PC-3 (cell line): Measurements from ENCODE around the gene L3MBTL1. TPM values are rescaled to one million over a fixed set of nuclear protein-coding genes. Genes with fewer than 3 reads are reported as not detected.

Source experiments
- ATAC-seq: fragments of 200-7000 bp; cut with Tn5 transposase; 2 replicates; pipeline ENCODE4 v1.9.1; 2020; ENCODE audit warnings: mild to moderate bottlenecking, moderate library complexity
- BruUV-seq: library from RNA; stranded (reverse); fragments of 400-500 nt; replicated peaks from 2 replicates; lab custom pipeline; 2021; lab: Mats Ljungman, UMichigan
- CTCF ChIA-PET: fragments of 300-600 bp; sonication (Branson Sonifier 250); formaldehyde crosslinking; loops from one replicate; lab custom pipeline; 2022; ENCODE audit warnings: antibody characterized with exemption; lab: Charles Lee
- POLR2A ChIA-PET: fragments of 300-600 bp; sonication (Branson Sonifier 250); formaldehyde crosslinking; loops from one replicate; lab custom pipeline; 2022; ENCODE audit warnings: antibody characterized with exemption; ENCODE audit not compliant: unreplicated experiment; lab: Charles Lee
- DNase-seq: peaks from one replicate; pipeline ENCODE4 v3.0.0-alpha.2; 2015
- H2AFZ ChIP-seq: fragments of 300-600 bp; sonication (generic); 2 replicates; pipeline ENCODE4 v1.6.0; 2016; ENCODE audit warnings: antibody characterized with exemption, low read length
- H3F3A ChIP-seq: fragments of 300-600 bp; sonication (generic); one replicate; pipeline ENCODE4 v1.6.0; 2017; ENCODE audit warnings: antibody characterized with exemption, low read length, control low read depth, mild to moderate bottlenecking; ENCODE audit not compliant: unreplicated experiment
- H3K27ac ChIP-seq: fragments of 300-600 bp; sonication (generic); 2 replicates; pipeline ENCODE4 v1.5.1; 2016; ENCODE audit warnings: mild to moderate bottlenecking, low read length
- H3K27me3 ChIP-seq: fragments of 300-600 bp; sonication (generic); 2 replicates; pipeline ENCODE4 v1.6.1; 2016; ENCODE audit warnings: low read length, mixed read lengths
- H3K36me3 ChIP-seq: fragments of 300-600 bp; sonication (generic); 2 replicates; pipeline ENCODE4 v1.6.1; 2016; ENCODE audit warnings: low read depth, mixed run types, low read length, mixed read lengths
- H3K4me1 ChIP-seq: fragments of 300-600 bp; sonication (generic); 2 replicates; pipeline ENCODE4 v1.5.1; 2016; ENCODE audit warnings: low read length; ENCODE audit not compliant: insufficient read depth
- H3K4me2 ChIP-seq: fragments of 300-600 bp; sonication (generic); 2 replicates; pipeline ENCODE4 v1.6.0; 2016; ENCODE audit warnings: low read length
- H3K4me3 ChIP-seq: fragments of 300-600 bp; sonication (generic); 2 replicates; pipeline ENCODE4 v1.5.1; 2016; ENCODE audit warnings: mild to moderate bottlenecking, low read length, mixed read lengths
- H3K79me2 ChIP-seq: fragments of 300-600 bp; sonication (generic); 2 replicates; pipeline ENCODE4 v1.6.1; 2017; ENCODE audit warnings: low read length, mixed read lengths
- H3K9ac ChIP-seq: fragments of 300-600 bp; sonication (generic); 2 replicates; pipeline ENCODE4 v1.6.0; 2016; ENCODE audit warnings: mild to moderate bottlenecking, low read length
- H3K9me2 ChIP-seq: fragments of 300-600 bp; sonication (generic); replicated peaks from 2 replicates; pipeline ENCODE4 v1.6.1; 2016; ENCODE audit warnings: mixed run types, low read length, mixed read lengths
- H3K9me3 ChIP-seq: fragments of 300-600 bp; sonication (generic); 2 replicates; pipeline ENCODE4 v1.6.1; 2016; ENCODE audit warnings: low read length, mixed read lengths
- H4K20me1 ChIP-seq: fragments of 300-600 bp; sonication (generic); 2 replicates; pipeline ENCODE4 v1.6.1; 2016; ENCODE audit warnings: low read length, mixed read lengths
- EZH2 ChIP-seq: fragments of 300-600 bp; sonication (generic); IDR thresholded peaks from one replicate; pipeline ENCODE4 v1.6.1; 2017; ENCODE audit warnings: antibody characterized with exemption, mild to moderate bottlenecking, low read length; ENCODE audit not compliant: unreplicated experiment
- EZH2phosphoT487 ChIP-seq: fragments of 300-600 bp; sonication (generic); IDR thresholded peaks from 2 replicates; pipeline ENCODE4 v1.6.1; 2018; ENCODE audit warnings: mild to moderate bottlenecking, antibody characterized with exemption, low read length, borderline replicate concordance
- intact Hi-C: fragments of 100-400 bp; cut with micrococcal nuclease; formaldehyde crosslinking; loops from 2 replicates; pipeline ENCODE4 v1.9.0; 2023
- total RNA-seq: library from RNA; depleted of rRNA; stranded (reverse); fragments of >200 nt; gene quantifications from 2 replicates; pipeline ENCODE4 v1.2.3, GENCODE V29; 2014
- TF ChIP-seq, protein P1 (sequence below): fragments of 300-600 bp; sonication (generic); conservative IDR thresholded peaks from 2 replicates; pipeline ENCODE4 v1.5.1; 2017; ENCODE audit warnings: antibody characterized with exemption, low read depth, mild to moderate bottlenecking, low read length

L3MBTL1 gene
- total RNA-seq, 1 experiment from 2014 or later, result 9.9 TPM

DNA sequence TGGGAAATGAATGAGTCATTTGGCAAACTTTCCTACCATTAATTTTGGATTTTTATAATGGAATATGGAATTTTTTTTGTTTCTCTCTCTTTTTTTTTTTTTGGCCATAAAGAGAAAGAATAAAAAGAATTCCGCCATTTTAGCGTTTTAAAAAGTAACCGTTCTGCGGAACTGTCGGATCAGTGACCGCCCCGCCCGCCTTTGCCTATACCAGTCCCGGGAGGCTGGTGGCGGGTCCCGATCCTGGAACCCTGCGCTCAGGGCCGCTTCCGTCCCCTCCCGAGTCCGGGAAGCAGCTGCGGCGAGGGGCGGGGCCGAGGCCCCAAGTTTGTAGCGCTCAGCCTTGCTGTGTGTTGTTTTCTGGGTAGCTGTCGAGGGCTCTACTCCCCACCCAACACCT, 609 bp downstream of the L3MBTL1 start:
- peak overlapping the region; percentile 53; the same call in 1 of the 2 replicates for H3K9ac ChIP-seq
- ChIA-PET POLR2A (no interaction called here), CTCF (interaction anchor here (0.7 kb wide), 1 partner anchor 1348 kb away, joined by 4 read pairs; no protein-coding TSS in a partner anchor)
- BruUV-seq, result TSS peak; percentile 66
- no peaks in the 10 kb centered on the region for H4K20me1 ChIP-seq
- H3K27ac ChIP-seq, result no peak overlapping the region
- H3F3A ChIP-seq, result no peaks in the 10 kb centered on the region
- DNase-seq (peak; percentile 22), ATAC-seq (no peak)
- intact Hi-C loops, result no loop called here
- no peaks in the 10 kb centered on the region for H3K79me2 ChIP-seq
- no peaks in the 10 kb centered on the region for H3K9me2 ChIP-seq
- no peaks in the 10 kb centered on the region for H3K9me3 ChIP-seq
- peak overlapping the region; percentile 94 for H3K4me2 ChIP-seq
- H3K4me3 ChIP-seq, result peak overlapping the region; percentile 85
- TF ChIP-seq EZH2 (no peak), EZH2phosphoT487 (no peak)
- TF ChIP-seq, protein P1, sequence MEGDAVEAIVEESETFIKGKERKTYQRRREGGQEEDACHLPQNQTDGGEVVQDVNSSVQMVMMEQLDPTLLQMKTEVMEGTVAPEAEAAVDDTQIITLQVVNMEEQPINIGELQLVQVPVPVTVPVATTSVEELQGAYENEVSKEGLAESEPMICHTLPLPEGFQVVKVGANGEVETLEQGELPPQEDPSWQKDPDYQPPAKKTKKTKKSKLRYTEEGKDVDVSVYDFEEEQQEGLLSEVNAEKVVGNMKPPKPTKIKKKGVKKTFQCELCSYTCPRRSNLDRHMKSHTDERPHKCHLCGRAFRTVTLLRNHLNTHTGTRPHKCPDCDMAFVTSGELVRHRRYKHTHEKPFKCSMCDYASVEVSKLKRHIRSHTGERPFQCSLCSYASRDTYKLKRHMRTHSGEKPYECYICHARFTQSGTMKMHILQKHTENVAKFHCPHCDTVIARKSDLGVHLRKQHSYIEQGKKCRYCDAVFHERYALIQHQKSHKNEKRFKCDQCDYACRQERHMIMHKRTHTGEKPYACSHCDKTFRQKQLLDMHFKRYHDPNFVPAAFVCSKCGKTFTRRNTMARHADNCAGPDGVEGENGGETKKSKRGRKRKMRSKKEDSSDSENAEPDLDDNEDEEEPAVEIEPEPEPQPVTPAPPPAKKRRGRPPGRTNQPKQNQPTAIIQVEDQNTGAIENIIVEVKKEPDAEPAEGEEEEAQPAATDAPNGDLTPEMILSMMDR, result no peak
- H3K4me1 ChIP-seq, result peaks cover 7% of the 10 kb centered on the region
- H3K27me3 ChIP-seq, result peaks cover 14% of the 10 kb centered on the region
- H3K36me3 ChIP-seq, result no peaks in the 10 kb centered on the region
- H2AFZ ChIP-seq, result peak overlapping the region; percentile 89

DNA sequence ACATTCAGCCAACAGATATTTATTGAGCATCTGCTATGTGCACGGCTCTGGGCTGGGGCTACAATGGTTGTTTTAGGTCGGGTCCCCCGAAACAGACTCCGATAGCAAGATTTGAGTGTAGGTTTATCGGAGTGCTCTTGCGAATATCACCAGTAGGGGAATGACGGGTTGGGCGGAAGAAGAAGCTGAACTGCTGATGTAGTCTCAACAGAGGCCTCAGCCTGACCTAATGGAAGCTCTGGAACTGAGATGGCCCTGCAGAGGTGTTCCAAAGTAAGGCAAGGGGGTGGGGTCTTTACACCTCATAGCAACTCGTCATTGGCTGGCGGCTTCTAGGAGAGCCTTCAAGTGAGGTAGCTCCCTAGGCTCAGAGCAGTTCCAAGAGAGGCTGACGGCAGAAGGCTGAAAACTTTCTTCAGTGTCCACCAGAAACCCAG, 1.1 kb downstream of the L3MBTL1 start:
- Histone ChIP-seq H3F3A (no peaks in the 10 kb centered on the region), H4K20me1 (no peaks in the 10 kb centered on the region), H3K27ac (no peak overlapping the region), H2AFZ (no peak overlapping the region), H3K36me3 (no peaks in the 10 kb centered on the region), H3K9me2 (no peaks in the 10 kb centered on the region), H3K79me2 (no peaks in the 10 kb centered on the region), H3K4me1 (peaks cover 12% of the 10 kb centered on the region), H3K4me3 (peak overlapping the region; percentile 85; the same call in 1 of the 2 replicates), H3K9ac (no peak overlapping the region), H3K9me3 (no peaks in the 10 kb centered on the region), H3K4me2 (peak overlapping the region; percentile 94), H3K27me3 (peaks cover 14% of the 10 kb centered on the region)
- ChIA-PET CTCF (interaction anchor here (0.7 kb wide), 1 partner anchor 1347 kb away, joined by 4 read pairs; no protein-coding TSS in a partner anchor), POLR2A (no interaction called here)
- intact Hi-C loops, result no loop called here
- no peak for DNase-seq
- no peak for ATAC-seq
- BruUV-seq, result no TSS peak
- TF ChIP-seq EZH2phosphoT487 (no peak), EZH2 (no peak)
- TF ChIP-seq, protein P1, result no peak

DNA sequence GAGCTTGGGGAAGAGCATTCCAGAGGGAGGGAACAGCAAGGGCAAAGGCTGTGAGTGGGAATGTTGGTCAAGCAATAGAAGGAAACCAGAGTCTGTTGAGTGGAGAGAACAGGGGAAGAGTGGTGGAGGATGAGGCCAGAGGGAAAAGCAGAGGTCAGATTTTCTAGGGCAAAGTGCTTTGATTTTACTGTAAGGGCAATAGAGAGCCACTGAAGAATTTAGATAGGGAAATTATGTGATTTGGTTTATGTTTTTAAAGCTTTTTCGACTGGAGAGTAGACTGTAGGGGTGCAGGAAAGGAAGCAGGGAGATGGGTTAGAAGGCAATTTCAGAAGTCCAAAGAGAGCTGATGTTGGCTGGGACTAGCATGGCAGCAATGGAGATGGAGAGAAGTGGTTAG, 4.4 kb downstream of the L3MBTL1 start:
- Histone ChIP-seq H3K27ac (no peak overlapping the region), H3K4me3 (no peak overlapping the region), H3K27me3 (peaks cover 11% of the 10 kb centered on the region), H3K79me2 (peaks cover 22% of the 10 kb centered on the region), H3F3A (no peaks in the 10 kb centered on the region), H3K36me3 (no peaks in the 10 kb centered on the region), H3K4me2 (no peak overlapping the region), H3K4me1 (peaks cover 23% of the 10 kb centered on the region), H4K20me1 (no peaks in the 10 kb centered on the region), H3K9me2 (no peaks in the 10 kb centered on the region), H2AFZ (no peak overlapping the region), H3K9me3 (no peaks in the 10 kb centered on the region), H3K9ac (no peak overlapping the region)
- DNase-seq (no peak), ATAC-seq (no peak)
- CTCF ChIA-PET, result no interaction called here
- POLR2A ChIA-PET, result no interaction called here
- TF ChIP-seq EZH2 (no peak), EZH2phosphoT487 (no peak)
- TF ChIP-seq, protein P1, result no peak
- intact Hi-C loops, result no loop called here
- BruUV-seq, result no TSS peak
